Spleen (tissue), 11 donors: ENCODE data around the gene MED13L. TPM values are rescaled to one million over a fixed set of nuclear protein-coding genes. Genes with fewer than 3 reads are reported as not detected.

Source experiments
- DNase-seq: peaks from one replicate; pipeline ENCODE4 v3.0.0-alpha.2; 2020
- H3K27ac ChIP-seq, 8 donors: fragments of 200-600 bp; sonication (generic) in 7 of 8; 1 replicate in 4 of 8; 2 replicates in 4 of 8; pipeline versions ENCODE4 v1.5.0 to v1.8.0; 2016 to 2021; ENCODE audit warnings: inconsistent platforms in 4 of 8, mild to moderate bottlenecking in 4 of 8, moderate library complexity in 1 of 8
- H3K27me3 ChIP-seq, 7 donors: fragments of 200-600 bp; sonication (generic) in 6 of 7; replicated peaks in 1 of 7; 1 replicate in 4 of 7; 2 replicates in 3 of 7; pipeline versions ENCODE4 v1.5.0 to v1.8.0; 2016 to 2021; ENCODE audit warnings: inconsistent platforms in 3 of 7, mild to moderate bottlenecking in 1 of 7
- H3K36me3 ChIP-seq, 6 donors: fragments of 200-600 bp; sonication (generic) in 5 of 6; 1 replicate in 4 of 6; 2 replicates in 2 of 6; pipeline versions ENCODE4 v1.5.0 to v1.8.0; 2016 to 2021; ENCODE audit warnings: inconsistent platforms in 2 of 6
- H3K4me1 ChIP-seq, 6 donors: fragments of 200-600 bp; sonication (generic) in 5 of 6; 1 replicate in 3 of 6; 2 replicates in 3 of 6; pipeline versions ENCODE4 v1.5.0 to v1.8.0; 2016 to 2021; ENCODE audit warnings: inconsistent platforms in 3 of 6
- H3K4me3 ChIP-seq, 8 donors: fragments of 200-600 bp; sonication (generic) in 7 of 8; 1 replicate in 4 of 8; 2 replicates in 4 of 8; pipeline versions ENCODE4 v1.5.0 to v1.8.0; 2016 to 2021; ENCODE audit warnings: inconsistent platforms in 4 of 8, mild to moderate bottlenecking in 4 of 8, moderate library complexity in 2 of 8
- H3K9me3 ChIP-seq, 8 donors: fragments of 200-600 bp; sonication (generic) in 7 of 8; 1 replicate in 4 of 8; 2 replicates in 4 of 8; pipeline versions ENCODE4 v1.5.0 to v1.8.0; 2016 to 2021; ENCODE audit warnings: inconsistent platforms in 4 of 8
- CTCF ChIP-seq, 11 experiments: fragments of 200-600 bp in 7 of 11; fragments of 450-650 bp in 4 of 11; sonication (generic) in 4 of 11; IDR thresholded peaks in 8 of 11; conservative IDR thresholded peaks in 3 of 11; 1 replicate in 7 of 11; 2 replicates in 4 of 11; pipeline versions ENCODE4 v1.4.0 to v1.8.0; 2016 to 2021; ENCODE audit warnings: antibody characterized with exemption in 11 of 11, inconsistent platforms in 4 of 11, mild to moderate bottlenecking in 1 of 11
- POLR2A ChIP-seq, 3 donors: fragments of 450-650 bp; IDR thresholded peaks; one replicate each; pipeline ENCODE4 v1.5.1; 2017; ENCODE audit warnings: antibody characterized with exemption in 3 of 3, mild to moderate bottlenecking in 1 of 3
- POLR2AphosphoS5 ChIP-seq, 3 donors: sonication (generic); formaldehyde crosslinking; IDR thresholded peaks; one replicate each; pipeline ENCODE4 v1.5.1; 2017; ENCODE audit warnings: antibody characterized with exemption in 3 of 3
- WGBS, 5 donors: extraction: QIAGEN DNeasy Blood & Tissue Kit in 3 of 5; methylation state at CpG; one replicate each; pipeline versions ENCODE4 v1.1.5 to v1.1.7; 2013 to 2018; 5-methylcytosine and 5-hydroxymethylcytosine counted together
- intact Hi-C: fragments of 100-400 bp; cut with DNase I; formaldehyde crosslinking; loops from one replicate; pipeline ENCODE4 v1.15.0; 2023; ENCODE audit warnings: low total_unique reads
- polyA plus RNA-seq, 3 donors: library from polyadenylated mRNA; stranded (reverse); fragments of 200-250 nt; gene quantifications; one replicate each; pipeline ENCODE4 v1.2.1, GENCODE V29; 2013
- total RNA-seq, 7 donors: library from RNA; depleted of rRNA in 3 of 7; stranded (reverse); fragments of >200 nt in 3 of 7; fragmentation: NEBNext Ultra II Directional in 4 of 7; extraction: Animal tissue kit (Norgen Biotek cat#: 25700) in 4 of 7; gene quantifications; one replicate each; pipeline versions ENCODE4 v1.1.0 to v1.2.1, GENCODE V29; 2016 to 2021
- donor health status: healthy with polysubstance abuse.
- donor health status: DM: no; HTN: no; CAD: no; lungs with moderate emphysema.
- donor health status: DM: no; HTN: no; CAD: no.
- donor health status: Bipolar disorder and iron deficiency.
- donor health status: healthy.
- donor health status: DM: no; HTN: no; CAD: no.
- donor health status: DM: yes; HTN: yes; CAD: no.

The MED13L gene
- total and polyA plus RNA-seq, 10 donors: 13.4 to 255 (median 185) TPM

DNA sequence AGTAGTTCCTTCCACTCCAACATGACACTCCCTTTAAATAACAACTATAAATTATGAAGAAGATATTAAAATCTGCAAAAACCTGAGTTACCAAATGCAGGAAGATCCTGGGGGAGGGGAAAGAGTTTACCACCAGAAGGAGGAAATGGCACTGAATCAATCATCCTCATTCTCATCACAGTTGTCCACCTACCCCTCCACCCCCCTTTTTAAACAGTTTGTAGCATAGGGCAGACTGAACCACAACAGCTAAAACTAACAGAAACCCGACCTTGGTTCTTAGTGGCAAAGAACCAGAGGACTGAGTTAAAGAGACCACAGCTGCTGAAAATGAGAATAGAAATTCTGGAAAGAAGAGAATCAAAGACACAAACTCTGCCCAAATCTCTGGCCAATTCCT is 189.5 kb downstream of the MED13L start:
- intact Hi-C loops: no loop called here
- H3K36me3 ChIP-seq: peaks cover 0 to 10% (median 0%) of the 10 kb centered on the region in 6 donors
- no peaks in the 10 kb centered on the region for H3K27me3 ChIP-seq
- no peak overlapping the region for H3K4me3 ChIP-seq
- DNase-seq: no peak
- no peaks in the 10 kb centered on the region for H3K9me3 ChIP-seq
- no peak for TF ChIP-seq CTCF (IDR thresholded peaks at IDR 0.05 in 8 of 11, conservative IDR thresholded peaks at IDR 0.05 in 3 of 11)
- no peak for TF ChIP-seq POLR2AphosphoS5 (IDR thresholded peaks at IDR 0.05)
- no peak for TF ChIP-seq POLR2A (IDR thresholded peaks at IDR 0.05)
- 10 to 25% (median 12%) methylated on average over 1 of the region's 1 CpG for WGBS, 5 donors
- H3K4me1 ChIP-seq: peaks cover 0 to 51% (median 17%) of the 10 kb centered on the region in 6 donors
- H3K27ac ChIP-seq: no peak overlapping the region

GRCh38 chr12:116087399-116087798 is 190.1 kb downstream of the MED13L start:
- H3K4me3 ChIP-seq: no peak overlapping the region
- H3K4me1 ChIP-seq: peaks cover 0 to 57% (median 17%) of the 10 kb centered on the region in 6 donors
- no peaks in the 10 kb centered on the region for H3K9me3 ChIP-seq
- DNase-seq: no peak
- intact Hi-C loops: no loop called here
- 55 to 72% (median 59%) methylated on average over 3 of the region's 3 CpGs for WGBS, 5 donors
- no peak overlapping the region for H3K27ac ChIP-seq
- H3K27me3 ChIP-seq: no peaks in the 10 kb centered on the region
- TF ChIP-seq POLR2A (IDR thresholded peaks at IDR 0.05) (no peak), CTCF (IDR thresholded peaks at IDR 0.05 in 8 of 11, conservative IDR thresholded peaks at IDR 0.05 in 3 of 11) (no peak), POLR2AphosphoS5 (IDR thresholded peaks at IDR 0.05) (no peak)
- H3K36me3 ChIP-seq: peaks cover 0 to 10% (median 0%) of the 10 kb centered on the region in 6 donors

DNA sequence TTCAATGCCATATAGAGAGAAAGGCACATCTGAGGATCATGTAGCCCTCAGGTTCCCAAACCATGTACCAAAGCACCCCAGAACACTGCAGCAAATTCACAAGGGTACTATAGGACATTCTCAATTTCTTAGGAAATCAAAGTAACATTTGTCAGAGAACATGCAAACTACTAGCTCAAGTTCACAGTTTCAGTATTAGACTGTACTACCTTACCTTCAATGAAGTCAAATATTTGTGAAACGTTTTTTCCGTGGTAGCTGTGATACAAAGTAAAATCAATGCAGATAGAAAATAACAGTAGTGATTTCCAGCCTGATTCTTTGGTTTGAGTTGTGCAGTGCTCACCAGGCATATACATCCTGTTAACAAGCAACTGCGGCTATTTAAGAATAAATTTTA is 197.1 kb downstream of the MED13L start:
- peaks cover 0 to 25% (median 0%) of the 10 kb centered on the region in 6 donors for H3K4me1 ChIP-seq
- H3K36me3 ChIP-seq: no peaks in the 10 kb centered on the region
- intact Hi-C loops: no loop called here
- H3K27me3 ChIP-seq: no peaks in the 10 kb centered on the region
- no peaks in the 10 kb centered on the region for H3K9me3 ChIP-seq
- WGBS, 5 donors: 68 to 86% (median 80%) methylated on average over 3 of the region's 3 CpGs
- no peak for TF ChIP-seq POLR2A (IDR thresholded peaks at IDR 0.05)
- no peak for TF ChIP-seq CTCF (IDR thresholded peaks at IDR 0.05 in 8 of 11, conservative IDR thresholded peaks at IDR 0.05 in 3 of 11)
- TF ChIP-seq POLR2AphosphoS5 (IDR thresholded peaks at IDR 0.05): no peak
- DNase-seq: no peak
- H3K27ac ChIP-seq: no peak overlapping the region
- H3K4me3 ChIP-seq: no peak overlapping the region

- intact Hi-C loops: no loop called here
- TF ChIP-seq POLR2A (IDR thresholded peaks at IDR 0.05) (no peak), POLR2AphosphoS5 (IDR thresholded peaks at IDR 0.05) (no peak), CTCF (IDR thresholded peaks at IDR 0.05 in 8 of 11, conservative IDR thresholded peaks at IDR 0.05 in 3 of 11) (no peak)
Measured at GRCh38 chr12:116078396-116078795, 199.1 kb downstream of the MED13L start.

More at GRCh38 chr12:116078396-116078795, 199.1 kb downstream of the MED13L start:
- Histone ChIP-seq H3K27me3 (no peaks in the 10 kb centered on the region), H3K9me3 (no peaks in the 10 kb centered on the region), H3K27ac (no peak overlapping the region), H3K4me1 (peaks cover 0 to 40% (median 5%) of the 10 kb centered on the region in 6 donors), H3K4me3 (no peak overlapping the region), H3K36me3 (no peaks in the 10 kb centered on the region)
- WGBS, 5 donors: 89 to 100% (median 100%) methylated on average over 1 of the region's 1 CpG
- DNase-seq: no peak
